Panc1 (cell line): ENCODE data around the gene PTPN1. TPM values are rescaled to one million over a fixed set of nuclear protein-coding genes. Genes with fewer than 3 reads are reported as not detected.
A peak's percentile ranks its signal among the peaks of the same experiment; 100 is the strongest.

Experiments
- ATAC-seq: fragments of 200-7000 bp; cut with Tn5 transposase; 2 replicates; pipeline ENCODE4 v1.9.1; 2020; ENCODE audit warnings: mild to moderate bottlenecking, moderate library complexity
- BruUV-seq: library from RNA; stranded (reverse); fragments of 400-500 nt; replicated peaks from 2 replicates; lab custom pipeline; 2021; lab: Mats Ljungman, UMichigan
- CTCF ChIA-PET: fragments of 300-600 bp; sonication (Branson Sonifier 250); formaldehyde crosslinking; loops from one replicate; lab custom pipeline; 2022; ENCODE audit warnings: antibody characterized with exemption; lab: Charles Lee
- POLR2A ChIA-PET: fragments of 300-600 bp; sonication (Branson Sonifier 250); formaldehyde crosslinking; loops from one replicate; lab custom pipeline; 2022; ENCODE audit warnings: antibody characterized with exemption; lab: Charles Lee
- DNase-seq: peaks from one replicate; pipeline ENCODE4 v3.0.0-alpha.2; 2010; ENCODE audit warnings: low read depth, low spot score
- H3K27ac ChIP-seq: 2 replicates; pipeline ENCODE4 v1.5.1; 2011; ENCODE audit warnings: mild to moderate bottlenecking, low read length, inconsistent platforms
- H3K27me3 ChIP-seq: fragments of 200-500 bp; sonication (Bioruptor generic); 2 replicates; pipeline ENCODE4 v1.6.0; 2014; ENCODE audit warnings: low read length, inconsistent platforms; ENCODE audit not compliant: control insufficient read depth, insufficient read depth
- H3K36me3 ChIP-seq: fragments of 200-500 bp; sonication (Bioruptor generic); 2 replicates; pipeline ENCODE4 v1.5.1; 2014; ENCODE audit warnings: inconsistent platforms, mild to moderate bottlenecking, low read length, moderate library complexity; ENCODE audit not compliant: control insufficient read depth, insufficient read depth
- H3K4me1 ChIP-seq: 2 replicates; pipeline ENCODE4 v1.5.1; 2011; ENCODE audit warnings: inconsistent platforms, mild to moderate bottlenecking, low read length, moderate library complexity; ENCODE audit not compliant: control insufficient read depth, insufficient read depth
- H3K4me3 ChIP-seq, 2 experiments: 2 replicates each; pipeline ENCODE4 v1.5.1; 2011 to 2012; ENCODE audit warnings: low read depth in 2 of 2, low read length in 2 of 2, mild to moderate bottlenecking in 2 of 2, inconsistent platforms in 1 of 2, moderate library complexity in 1 of 2
- H3K9me3 ChIP-seq: fragments of 200-500 bp; sonication (Bioruptor generic); 2 replicates; pipeline ENCODE4 v1.5.1; 2014; ENCODE audit warnings: low read depth, mild to moderate bottlenecking, inconsistent platforms, low read length, moderate library complexity; ENCODE audit not compliant: control insufficient read depth, insufficient read depth
- POLR2AphosphoS5 ChIP-seq: IDR thresholded peaks from 2 replicates; pipeline ENCODE4 v1.6.1; 2012; ENCODE audit warnings: mild to moderate bottlenecking, low read depth, low read length, moderate library complexity
- SIN3A ChIP-seq: IDR thresholded peaks from 2 replicates; pipeline ENCODE4 v1.6.1; 2012; ENCODE audit warnings: low read depth, mild to moderate bottlenecking, low read length, moderate library complexity, borderline replicate concordance; ENCODE audit not compliant: insufficient read depth
- TCF7L2 ChIP-seq: IDR thresholded peaks from 2 replicates; pipeline ENCODE4 v1.6.1; 2011; ENCODE audit warnings: mild to moderate bottlenecking, low read depth, low read length, inconsistent platforms
- in situ Hi-C: cut with HindIII; loops from 2 replicates; pipeline ENCODE4 v1.10.0; 2016; ENCODE audit warnings: low sequenced_read_pairs, low pct_unique_long_range_greater_than_20kb
- intact Hi-C: fragments of 100-400 bp; cut with micrococcal nuclease; formaldehyde crosslinking; loops from one replicate; pipeline ENCODE4 v1.10.0; 2022; ENCODE audit not compliant: unreplicated experiment
- total RNA-seq: library from RNA; stranded (reverse); gene quantifications from one replicate; pipeline ENCODE4 v1.2.1, GENCODE V29; 2021; ENCODE audit not compliant: unreplicated experiment
- TF ChIP-seq, protein P1 (sequence below), 2 experiments: IDR thresholded peaks; 2 replicates each; pipeline ENCODE4 v1.6.1; 2011 to 2012; ENCODE audit warnings: low read depth in 2 of 2, control low read depth in 1 of 2, low read length in 1 of 2, mild to moderate bottlenecking in 1 of 2, moderate library complexity in 1 of 2; ENCODE audit not compliant: insufficient read depth in 1 of 2
- TF ChIP-seq, protein P2 (sequence below): fragments of 450-650 bp; IDR thresholded peaks from 2 replicates; pipeline ENCODE4 v1.5.1; 2017; ENCODE audit warnings: mild to moderate bottlenecking

The PTPN1 gene
- total RNA-seq, 1 experiment from 2014 or later, result 42.2 TPM

DNA sequence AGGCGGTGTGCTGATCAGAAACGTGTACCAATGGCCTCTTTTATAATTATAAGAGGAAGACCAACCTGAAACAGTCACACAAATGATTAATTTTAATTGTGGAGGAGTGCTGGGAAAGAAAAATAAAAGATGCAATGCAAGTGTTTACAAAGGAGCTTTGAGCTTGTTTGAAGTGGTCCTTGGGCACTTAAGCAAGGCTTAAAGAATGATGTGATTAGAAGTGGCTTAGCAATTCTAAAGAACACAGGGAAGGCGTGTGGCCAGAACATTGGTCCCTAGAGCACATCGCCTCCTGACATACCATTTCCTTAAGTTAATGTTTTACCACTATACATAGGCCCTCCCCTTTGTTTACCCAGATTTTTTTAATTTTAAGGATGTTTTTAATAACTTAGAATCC, 26.1 kb downstream of the PTPN1 start:
- peaks cover 66% of the 10 kb centered on the region for H3K4me1 ChIP-seq
- no peaks in the 10 kb centered on the region for H3K36me3 ChIP-seq
- H3K27ac ChIP-seq, result no peak overlapping the region
- POLR2A ChIA-PET, result no interaction called here
- TF ChIP-seq SIN3A (no peak), POLR2AphosphoS5 (no peak), TCF7L2 (no peak)
- TF ChIP-seq, protein P1, sequence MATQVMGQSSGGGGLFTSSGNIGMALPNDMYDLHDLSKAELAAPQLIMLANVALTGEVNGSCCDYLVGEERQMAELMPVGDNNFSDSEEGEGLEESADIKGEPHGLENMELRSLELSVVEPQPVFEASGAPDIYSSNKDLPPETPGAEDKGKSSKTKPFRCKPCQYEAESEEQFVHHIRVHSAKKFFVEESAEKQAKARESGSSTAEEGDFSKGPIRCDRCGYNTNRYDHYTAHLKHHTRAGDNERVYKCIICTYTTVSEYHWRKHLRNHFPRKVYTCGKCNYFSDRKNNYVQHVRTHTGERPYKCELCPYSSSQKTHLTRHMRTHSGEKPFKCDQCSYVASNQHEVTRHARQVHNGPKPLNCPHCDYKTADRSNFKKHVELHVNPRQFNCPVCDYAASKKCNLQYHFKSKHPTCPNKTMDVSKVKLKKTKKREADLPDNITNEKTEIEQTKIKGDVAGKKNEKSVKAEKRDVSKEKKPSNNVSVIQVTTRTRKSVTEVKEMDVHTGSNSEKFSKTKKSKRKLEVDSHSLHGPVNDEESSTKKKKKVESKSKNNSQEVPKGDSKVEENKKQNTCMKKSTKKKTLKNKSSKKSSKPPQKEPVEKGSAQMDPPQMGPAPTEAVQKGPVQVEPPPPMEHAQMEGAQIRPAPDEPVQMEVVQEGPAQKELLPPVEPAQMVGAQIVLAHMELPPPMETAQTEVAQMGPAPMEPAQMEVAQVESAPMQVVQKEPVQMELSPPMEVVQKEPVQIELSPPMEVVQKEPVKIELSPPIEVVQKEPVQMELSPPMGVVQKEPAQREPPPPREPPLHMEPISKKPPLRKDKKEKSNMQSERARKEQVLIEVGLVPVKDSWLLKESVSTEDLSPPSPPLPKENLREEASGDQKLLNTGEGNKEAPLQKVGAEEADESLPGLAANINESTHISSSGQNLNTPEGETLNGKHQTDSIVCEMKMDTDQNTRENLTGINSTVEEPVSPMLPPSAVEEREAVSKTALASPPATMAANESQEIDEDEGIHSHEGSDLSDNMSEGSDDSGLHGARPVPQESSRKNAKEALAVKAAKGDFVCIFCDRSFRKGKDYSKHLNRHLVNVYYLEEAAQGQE (IDR thresholded peaks at IDR 0.05; ENCODE audit: insufficient read depth in 1 of 2, low read depth in 2 of 2, low read length in 1 of 2), result no peak
- TF ChIP-seq, protein P2, sequence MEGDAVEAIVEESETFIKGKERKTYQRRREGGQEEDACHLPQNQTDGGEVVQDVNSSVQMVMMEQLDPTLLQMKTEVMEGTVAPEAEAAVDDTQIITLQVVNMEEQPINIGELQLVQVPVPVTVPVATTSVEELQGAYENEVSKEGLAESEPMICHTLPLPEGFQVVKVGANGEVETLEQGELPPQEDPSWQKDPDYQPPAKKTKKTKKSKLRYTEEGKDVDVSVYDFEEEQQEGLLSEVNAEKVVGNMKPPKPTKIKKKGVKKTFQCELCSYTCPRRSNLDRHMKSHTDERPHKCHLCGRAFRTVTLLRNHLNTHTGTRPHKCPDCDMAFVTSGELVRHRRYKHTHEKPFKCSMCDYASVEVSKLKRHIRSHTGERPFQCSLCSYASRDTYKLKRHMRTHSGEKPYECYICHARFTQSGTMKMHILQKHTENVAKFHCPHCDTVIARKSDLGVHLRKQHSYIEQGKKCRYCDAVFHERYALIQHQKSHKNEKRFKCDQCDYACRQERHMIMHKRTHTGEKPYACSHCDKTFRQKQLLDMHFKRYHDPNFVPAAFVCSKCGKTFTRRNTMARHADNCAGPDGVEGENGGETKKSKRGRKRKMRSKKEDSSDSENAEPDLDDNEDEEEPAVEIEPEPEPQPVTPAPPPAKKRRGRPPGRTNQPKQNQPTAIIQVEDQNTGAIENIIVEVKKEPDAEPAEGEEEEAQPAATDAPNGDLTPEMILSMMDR, result no peak
- ATAC-seq, result no peak
- no peaks in the 10 kb centered on the region for H3K27me3 ChIP-seq
- intact Hi-C loops (no loop called here), in situ Hi-C loops (no loop called here)
- no peaks in the 10 kb centered on the region for H3K9me3 ChIP-seq
- TSS peak; percentile 5 for BruUV-seq
- H3K4me3 ChIP-seq, result no peak overlapping the region
- CTCF ChIA-PET, result no interaction called here
- DNase-seq, result no peak

GRCh38 chr20:50537546-50538201, 27.5 kb downstream of the PTPN1 start:
- POLR2A ChIA-PET, result interaction anchor here (0.6 kb wide), 1 partner anchor 24 kb away, joined by 4 read pairs; no protein-coding TSS in a partner anchor
- ATAC-seq (no peak), DNase-seq (no peak)
- CTCF ChIA-PET, result no interaction called here
- intact Hi-C loops, result no loop called here
- peaks cover 71% of the 10 kb centered on the region for H3K4me1 ChIP-seq
- in situ Hi-C loops, result no loop called here
- TF ChIP-seq SIN3A (no peak), TCF7L2 (no peak), POLR2AphosphoS5 (no peak)
- TF ChIP-seq, protein P1 (IDR thresholded peaks at IDR 0.05; ENCODE audit: insufficient read depth in 1 of 2, low read depth in 2 of 2, low read length in 1 of 2), result no peak
- TF ChIP-seq, protein P2, result no peak
- H3K27ac ChIP-seq, result peak overlapping the region; percentile 78
- no peaks in the 10 kb centered on the region for H3K36me3 ChIP-seq
- H3K9me3 ChIP-seq, result no peaks in the 10 kb centered on the region
- BruUV-seq, result no TSS peak
- H3K4me3 ChIP-seq, result no peak overlapping the region
- H3K27me3 ChIP-seq, result no peaks in the 10 kb centered on the region
